GM23338 (cell line): Measurements from ENCODE around the gene AGXT.

ENCODE experiments used
- CREB1 ChIP-seq: fragments of 250-450 bp; sonication (Bioruptor Pico); IDR thresholded peaks from 2 replicates; pipeline ENCODE4 v1.5.0; 2020; ENCODE audit warnings: low read depth, mild to moderate bottlenecking, moderate library complexity
- CTCF ChIP-seq, 2 experiments: fragments of 200-600 bp in 1 of 2; sonication (generic) in 1 of 2; conservative IDR thresholded peaks; 2 replicates each; pipeline versions ENCODE4 v1.5.1 to v1.6.1; 2016 to 2017; ENCODE audit warnings: antibody characterized with exemption in 2 of 2, low read depth in 2 of 2, mild to moderate bottlenecking in 2 of 2, moderate library complexity in 1 of 2
- EZH2 ChIP-seq: fragments of 200-600 bp; sonication (generic); IDR thresholded peaks from one replicate; pipeline ENCODE4 v1.8.0; 2017; ENCODE audit warnings: antibody characterized with exemption, mild to moderate bottlenecking, low read depth; ENCODE audit not compliant: unreplicated experiment
- EZH2phosphoT487 ChIP-seq: fragments of 200-600 bp; sonication (generic); IDR thresholded peaks from one replicate; pipeline ENCODE4 v1.8.1; 2018; ENCODE audit warnings: antibody characterized with exemption; ENCODE audit not compliant: unreplicated experiment
- JUNB ChIP-seq: IDR thresholded peaks from one replicate; pipeline ENCODE4 v1.6.1; 2016; ENCODE audit warnings: antibody characterized with exemption; ENCODE audit not compliant: unreplicated experiment
- POLR2AphosphoS5 ChIP-seq: IDR thresholded peaks from 2 replicates; pipeline ENCODE4 v1.6.1; 2016; ENCODE audit warnings: antibody characterized with exemption, low read depth
- REST ChIP-seq: IDR thresholded peaks from one replicate; pipeline ENCODE4 v1.6.1; 2018; ENCODE audit warnings: antibody characterized with exemption; ENCODE audit not compliant: unreplicated experiment
- STAT1 ChIP-seq: IDR thresholded peaks from one replicate; pipeline ENCODE4 v1.6.1; 2016; ENCODE audit warnings: antibody characterized with exemption; ENCODE audit not compliant: unreplicated experiment

- TF ChIP-seq EZH2 (no peak), CTCF (conservative IDR thresholded peaks at IDR 0.05; ENCODE audit: low read depth in 2 of 2) (peak in 1 of 2 experiments; percentile 5; a peak in 1 of 4 replicates), STAT1 (no peak), EZH2phosphoT487 (no peak), POLR2AphosphoS5 (no peak), CREB1 (CRISPR knock-in tag) (no peak), REST (no peak), JUNB (no peak)
Measured at GRCh38 chr2:240914645-240915525, 46.3 kb downstream of the AGXT start.
